ENCODE data around the gene GNB1L.
A peak's percentile ranks its signal among the peaks of the same experiment; 100 is the strongest.

The GNB1L gene

DNA sequence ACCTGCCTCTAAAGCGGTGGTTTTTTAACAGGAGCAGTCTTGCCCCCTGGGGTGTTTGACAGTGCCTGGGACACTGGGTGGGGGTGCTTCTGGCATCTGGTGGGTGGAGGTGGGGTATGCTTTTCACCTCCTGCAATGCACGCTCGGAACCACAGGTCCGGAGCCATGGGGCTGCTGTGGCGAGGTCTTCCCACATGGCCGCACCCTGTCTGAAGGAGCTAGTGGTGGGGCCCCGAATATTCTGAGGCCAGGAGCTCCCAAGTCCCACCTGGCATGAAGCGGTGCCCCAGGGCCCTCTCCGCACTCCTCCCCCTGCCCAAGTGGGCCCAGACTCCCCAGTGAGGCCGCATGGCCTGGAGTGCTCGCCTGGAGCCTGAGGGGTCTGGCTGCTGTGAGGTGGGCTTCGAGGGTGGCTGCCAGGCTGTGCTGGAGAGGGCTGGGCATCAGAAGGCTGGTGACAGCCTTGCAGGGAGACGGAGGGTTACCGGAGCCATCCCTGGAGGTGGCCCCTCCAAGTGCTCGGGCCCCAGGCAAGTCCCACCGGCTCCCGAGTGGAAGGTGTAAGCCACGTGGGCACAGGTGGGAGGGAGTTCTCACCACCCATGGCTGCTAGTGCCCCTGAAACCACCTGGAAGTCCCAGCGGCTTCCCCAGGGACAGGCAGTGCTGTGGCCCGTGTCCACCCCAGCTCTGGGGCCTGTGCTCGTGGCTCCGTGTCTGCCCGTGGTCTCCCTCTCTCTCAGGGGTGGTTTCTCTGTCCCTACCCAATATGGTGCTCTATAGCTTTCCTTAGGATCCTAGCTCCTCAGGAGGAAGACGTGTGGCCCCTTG is 79.0 kb downstream of the GNB1L start:
- DNase-seq (ENCODE audit: low spot score), result no peak

DNA sequence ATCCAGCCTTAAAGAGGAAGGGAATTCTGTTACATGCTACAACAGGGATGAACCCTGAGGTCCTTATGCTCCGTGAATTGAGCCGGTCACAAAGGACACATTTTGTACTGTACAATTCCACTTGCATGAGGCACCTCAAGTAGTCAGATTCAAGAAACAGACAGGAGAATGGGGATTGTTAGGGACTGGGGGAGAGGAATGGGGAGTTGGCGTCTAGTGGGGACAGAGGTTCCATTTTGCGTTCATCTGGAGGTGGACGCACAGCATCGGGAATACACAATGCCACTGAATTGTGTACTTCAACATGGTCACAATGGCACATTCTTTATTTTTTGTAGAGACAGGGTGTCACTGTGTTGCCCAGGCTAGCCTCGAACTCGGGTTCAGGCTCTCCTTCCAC is 80.0 kb downstream of the GNB1L start:
- no peak for DNase-seq (ENCODE audit: low spot score)

DNA sequence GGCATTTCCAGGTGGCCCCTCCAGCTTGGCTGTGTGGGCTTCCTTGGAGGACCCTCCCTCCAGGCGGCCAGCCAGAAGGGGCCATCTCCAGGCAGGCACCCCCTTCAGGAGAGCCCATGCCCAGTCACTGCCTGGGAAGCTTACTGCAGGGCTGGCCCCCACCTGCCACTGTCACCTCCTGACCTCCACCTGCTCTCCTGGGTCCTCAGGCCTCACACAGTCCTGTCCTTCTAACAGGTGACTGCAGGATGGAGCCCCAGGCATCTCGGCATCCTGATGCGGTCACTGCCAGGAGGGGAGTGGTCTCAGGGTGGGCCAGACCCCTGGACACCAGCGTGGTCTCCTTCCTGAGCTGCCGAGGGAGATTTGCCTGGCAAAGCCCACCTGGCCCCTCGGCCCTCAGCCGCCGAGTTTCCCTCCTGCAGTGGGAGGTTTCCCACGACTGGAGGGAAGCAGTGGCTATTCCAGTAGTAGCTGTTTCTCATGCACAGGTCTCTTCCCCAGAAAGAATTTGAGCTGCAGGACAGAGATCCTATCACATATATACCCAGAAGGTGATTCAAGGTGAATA is 81.1 kb downstream of the GNB1L start:
- no peak for DNase-seq (ENCODE audit: low spot score)

DNA sequence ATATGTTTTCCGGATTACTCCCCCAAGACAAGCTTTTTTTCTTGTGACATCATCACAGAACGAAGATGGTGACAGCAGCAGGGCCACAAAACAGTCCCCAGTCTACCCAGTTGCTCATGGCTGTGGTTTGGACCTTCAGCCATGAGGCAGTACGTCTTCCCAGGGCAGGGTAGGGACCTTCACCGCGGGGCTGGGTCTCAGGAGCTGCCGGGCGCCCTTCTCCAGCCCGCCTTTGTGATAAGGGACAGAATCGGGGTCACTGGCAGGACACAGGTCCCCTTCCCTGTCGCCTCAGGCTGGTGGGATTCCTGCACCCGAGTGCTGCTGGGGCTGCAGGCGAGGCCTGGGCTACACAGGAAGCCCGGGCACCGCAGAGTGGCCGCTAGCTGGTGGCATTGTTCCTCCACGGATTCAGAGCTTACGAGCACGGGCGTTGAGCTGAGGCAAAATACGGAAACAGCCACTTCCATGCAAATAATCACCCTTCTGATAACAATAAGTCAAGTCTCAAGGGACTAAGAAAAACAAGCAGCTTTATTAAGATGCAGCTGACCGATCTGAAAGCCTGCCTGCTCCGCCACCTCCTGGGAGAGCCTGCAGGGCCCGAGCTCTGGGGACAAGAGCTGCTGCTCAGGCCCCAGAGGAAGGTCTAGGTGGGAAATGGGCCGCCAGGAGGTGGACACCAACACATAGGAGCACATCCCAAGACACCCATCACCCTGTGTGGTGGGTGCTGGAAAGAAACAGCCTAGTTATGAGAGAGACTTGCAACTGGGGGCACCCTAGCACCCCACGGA is 81.8 kb downstream of the GNB1L start:
- no peak for DNase-seq (ENCODE audit: low spot score)

DNA sequence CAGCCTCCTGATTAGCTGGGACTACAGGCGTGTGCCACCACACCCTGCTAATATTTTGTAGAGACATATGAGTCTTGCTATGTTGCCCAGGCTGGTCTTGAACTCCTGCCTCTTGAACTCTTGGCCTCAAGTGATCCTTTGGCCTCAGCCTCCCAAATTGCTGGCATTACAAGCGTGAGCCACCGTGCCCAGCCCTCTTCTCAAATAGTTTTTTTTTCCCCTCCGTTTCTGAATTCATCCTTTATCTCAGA is 82.3 kb downstream of the GNB1L start:
- no peak for DNase-seq (ENCODE audit: low spot score)

DNA sequence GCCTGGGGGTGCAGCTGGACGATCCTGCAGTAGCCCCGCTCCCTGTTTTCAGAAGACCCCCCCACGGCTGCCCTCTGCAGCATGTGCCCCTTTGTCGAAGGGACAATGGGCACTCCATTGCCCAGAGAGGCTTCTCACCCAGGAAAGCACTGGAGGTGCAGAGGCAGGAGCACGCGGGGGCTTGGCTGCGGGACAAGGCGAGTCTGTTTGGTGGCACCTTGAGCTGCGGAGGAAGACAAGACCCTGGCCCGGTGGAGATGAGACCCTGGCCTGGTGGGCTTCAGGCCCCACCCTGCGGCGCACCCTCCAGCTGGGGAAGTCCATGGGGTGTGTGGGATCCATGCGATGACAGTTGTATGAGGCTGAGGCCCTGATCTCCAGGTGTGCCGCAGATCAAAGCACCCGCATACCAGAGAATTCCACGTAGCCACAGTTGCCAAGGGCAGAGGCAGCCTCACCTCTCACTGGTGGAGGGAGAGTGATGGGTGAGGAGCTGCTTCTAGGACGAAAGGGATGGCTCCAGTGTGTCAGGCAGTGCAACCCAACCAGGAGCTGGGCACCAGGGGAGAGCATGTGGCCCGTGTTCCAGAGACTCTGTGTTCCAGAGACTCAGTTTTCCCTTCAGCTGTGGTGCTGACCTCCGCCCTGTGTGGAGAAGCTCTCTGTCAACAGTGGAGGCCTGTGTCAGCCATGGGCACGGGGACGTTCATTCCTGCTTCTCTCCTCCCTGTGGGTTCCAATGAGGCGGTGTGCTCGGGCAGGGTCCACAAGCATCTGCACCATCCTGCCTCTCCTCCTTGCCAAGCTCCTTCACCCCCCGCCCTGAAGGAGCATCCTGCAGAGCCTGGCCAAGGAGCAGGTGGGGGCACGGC is 84.1 kb downstream of the GNB1L start:
- no peak for DNase-seq (ENCODE audit: low spot score)

DNA sequence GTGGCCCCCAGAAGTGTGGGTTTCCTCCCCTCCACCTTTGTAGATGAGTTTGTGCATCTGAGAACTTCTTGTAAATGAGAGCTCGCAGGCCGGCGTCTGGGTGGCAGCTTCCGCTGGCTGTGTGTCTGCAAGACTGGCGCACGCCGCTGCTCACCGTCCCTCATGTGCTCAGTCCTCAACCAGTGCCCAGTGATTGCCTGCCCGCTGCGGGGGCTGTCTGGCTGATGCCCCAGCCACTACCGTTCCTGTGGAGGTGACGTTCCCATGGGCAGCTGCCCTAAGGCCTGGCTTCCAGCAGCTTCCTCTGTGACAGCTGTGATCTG is 85.3 kb downstream of the GNB1L start:
- DNase-seq (ENCODE audit: low spot score), result no peak

DNA sequence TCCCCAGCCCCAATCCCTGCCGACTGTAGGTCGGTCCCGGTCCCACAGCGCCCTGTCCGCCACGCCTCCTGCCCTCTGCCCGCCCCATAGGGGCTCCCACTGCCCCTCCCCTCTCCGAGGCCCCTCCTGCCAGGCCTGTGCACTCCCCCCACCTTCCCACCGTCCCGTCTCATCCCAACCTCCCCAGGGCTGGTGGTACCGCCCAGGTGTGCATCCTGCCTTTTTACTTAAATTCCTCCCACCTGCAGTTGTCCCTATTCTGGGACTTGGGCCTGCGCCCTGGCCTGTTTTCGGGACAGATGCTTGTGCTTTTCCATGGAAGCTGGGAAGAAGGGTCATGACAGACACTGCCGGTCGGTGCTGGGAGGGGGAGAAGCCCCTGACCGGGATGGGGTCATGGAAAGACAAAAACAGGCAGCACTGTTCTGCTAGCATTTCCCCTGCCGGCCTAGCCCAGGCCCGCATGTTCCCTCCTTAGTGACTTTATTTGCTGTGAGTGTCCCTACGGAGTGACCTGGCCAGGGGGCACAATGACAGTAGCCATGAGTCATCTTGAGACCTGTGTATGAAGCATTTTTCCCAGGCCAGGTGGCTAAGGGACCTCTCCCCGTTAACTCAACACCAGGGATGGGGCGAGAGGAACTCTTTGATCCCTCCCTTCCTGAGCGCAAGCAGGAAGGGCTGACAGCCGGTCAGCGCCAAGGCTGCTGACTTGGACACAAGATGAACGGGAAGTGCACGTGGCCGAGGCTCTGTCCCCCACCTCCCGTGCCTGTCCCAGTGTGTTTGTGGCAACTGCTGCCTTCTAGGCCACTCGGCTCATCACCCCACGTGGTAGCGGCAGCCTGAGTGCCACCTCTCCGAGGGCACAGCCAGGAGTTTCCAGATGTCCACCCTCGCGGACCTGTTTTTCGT is 87.0 kb downstream of the GNB1L start:
- DNase-seq (ENCODE audit: low spot score), result no peak

DNA sequence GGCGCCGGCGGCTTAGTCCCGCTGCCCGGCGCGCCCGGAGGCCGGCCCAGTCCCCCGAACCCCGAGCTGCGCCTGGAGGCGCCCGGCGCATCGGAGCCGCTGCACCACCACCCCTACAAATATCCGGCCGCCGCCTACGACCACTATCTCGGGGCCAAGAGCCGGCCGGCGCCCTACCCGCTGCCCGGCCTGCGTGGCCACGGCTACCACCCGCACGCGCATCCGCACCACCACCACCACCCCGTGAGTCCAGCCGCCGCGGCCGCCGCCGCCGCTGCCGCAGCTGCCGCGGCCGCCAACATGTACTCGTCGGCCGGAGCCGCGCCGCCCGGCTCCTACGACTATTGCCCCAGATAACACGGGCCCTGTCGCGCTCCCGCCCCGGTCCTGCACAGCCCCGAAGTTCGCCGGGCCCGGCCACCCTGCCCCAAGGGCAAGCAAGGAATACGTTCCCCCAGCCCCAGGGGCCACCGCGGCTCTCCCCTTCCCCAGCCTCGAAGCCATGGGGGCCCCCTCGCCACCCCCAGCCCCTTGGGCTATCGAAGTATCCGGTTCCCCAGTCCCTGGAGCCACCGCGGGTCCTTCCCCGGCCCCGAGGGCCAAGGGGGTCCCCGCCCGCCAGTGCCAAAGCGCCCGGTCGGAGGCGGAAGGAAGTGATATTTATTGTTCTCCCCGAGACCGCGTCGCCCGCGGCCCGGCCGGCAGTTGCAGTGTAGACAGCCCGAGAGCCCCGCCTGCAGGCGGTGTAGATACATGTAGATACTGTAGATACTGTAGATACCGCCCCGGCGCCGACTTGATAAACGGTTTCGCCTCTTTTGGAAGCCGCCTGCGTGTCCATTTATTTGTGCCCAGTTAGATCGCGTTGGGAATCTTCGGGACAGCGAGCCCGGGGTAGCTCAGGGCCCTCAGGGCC is 87.9 kb downstream of the GNB1L start:
- peak; percentile 57 for DNase-seq (ENCODE audit: low spot score)

DNA sequence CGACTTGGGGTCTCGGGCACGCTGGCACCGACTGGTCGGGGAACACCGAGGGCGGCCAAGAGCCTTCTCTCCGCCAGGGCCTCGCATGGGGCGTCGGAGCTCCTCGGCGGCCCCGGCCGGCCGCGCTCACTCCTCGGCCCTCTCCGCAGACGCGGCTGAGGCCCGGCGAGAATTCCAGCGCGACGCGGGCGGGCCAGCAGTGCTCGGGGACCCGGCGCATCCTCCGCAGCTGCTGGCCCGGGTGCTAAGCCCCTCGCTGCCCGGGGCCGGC is 88.5 kb downstream of the GNB1L start:
- DNase-seq (ENCODE audit: low spot score), result no peak

DNA sequence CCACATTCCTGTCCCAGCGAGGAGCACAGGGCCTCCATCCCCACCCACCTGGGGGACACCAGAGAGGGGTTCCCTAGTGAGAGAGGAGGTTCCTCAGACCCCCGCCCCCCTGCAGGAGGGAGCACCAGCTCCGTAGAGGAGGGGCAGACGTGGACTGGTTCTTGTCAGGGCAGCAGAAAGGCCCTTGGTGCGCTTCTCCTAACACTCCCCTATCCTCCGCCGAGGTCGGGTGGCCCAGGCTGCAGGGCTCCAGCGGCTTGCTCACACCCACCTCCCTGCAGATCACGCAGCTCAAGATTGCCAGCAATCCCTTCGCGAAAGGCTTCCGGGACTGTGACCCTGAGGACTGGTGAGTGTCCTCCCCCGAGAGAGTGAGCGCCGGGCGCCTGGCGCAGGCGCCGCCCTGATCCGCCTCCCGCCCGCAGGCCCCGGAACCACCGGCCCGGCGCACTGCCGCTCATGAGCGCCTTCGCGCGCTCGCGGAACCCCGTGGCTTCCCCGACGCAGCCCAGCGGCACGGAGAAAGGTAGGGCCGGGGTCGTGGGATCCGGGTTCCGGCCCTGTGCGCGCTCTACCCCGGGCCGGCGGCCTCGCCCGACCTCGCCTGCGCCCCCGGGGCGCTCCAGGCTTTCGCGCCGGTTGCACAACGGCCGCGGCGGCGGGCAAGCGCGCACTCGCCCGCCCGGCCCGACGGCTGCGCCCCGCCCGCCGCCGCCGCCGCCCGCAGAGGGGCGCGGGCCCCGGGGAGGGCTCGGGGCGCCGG is 89.0 kb downstream of the GNB1L start:
- peak; percentile 50 for DNase-seq (ENCODE audit: low spot score)

DNA sequence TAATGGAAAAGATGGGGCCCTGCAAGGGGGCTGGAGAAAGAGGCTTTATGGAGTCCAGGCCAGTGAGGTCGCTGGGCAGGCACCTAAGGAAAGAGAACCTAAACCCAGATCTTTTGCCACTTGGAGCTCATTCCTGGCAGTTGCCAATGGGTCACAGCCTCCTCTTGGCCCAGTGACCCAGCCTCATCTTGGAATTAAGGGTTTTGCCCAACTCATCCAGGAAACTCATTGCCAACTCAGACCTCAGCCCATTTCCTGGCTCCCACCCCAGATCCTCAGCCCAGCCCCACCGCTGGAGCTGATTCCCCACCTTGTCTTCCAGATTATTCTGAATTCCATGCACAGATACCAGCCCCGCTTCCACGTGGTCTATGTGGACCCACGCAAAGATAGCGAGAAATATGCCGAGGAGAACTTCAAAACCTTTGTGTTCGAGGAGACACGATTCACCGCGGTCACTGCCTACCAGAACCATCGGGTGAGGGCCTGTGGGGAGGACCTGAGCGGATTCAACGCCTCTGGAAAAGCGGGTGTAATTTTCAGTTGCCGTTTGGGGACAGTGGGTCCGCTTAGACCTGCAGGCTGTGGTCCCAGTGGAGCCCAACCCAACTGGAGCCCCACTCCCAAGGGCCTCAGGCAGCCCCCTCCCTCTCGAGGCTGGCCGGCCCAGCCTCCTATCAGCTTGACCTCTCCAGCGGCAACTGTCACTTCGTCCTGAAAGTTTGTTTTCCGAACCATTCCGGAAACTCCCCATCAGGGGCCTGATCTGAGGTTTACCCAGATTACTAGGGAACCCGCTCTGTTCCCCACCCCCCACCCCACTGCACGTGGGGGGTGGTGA is 89.8 kb downstream of the GNB1L start:
- no peak for DNase-seq (ENCODE audit: low spot score)

DNA sequence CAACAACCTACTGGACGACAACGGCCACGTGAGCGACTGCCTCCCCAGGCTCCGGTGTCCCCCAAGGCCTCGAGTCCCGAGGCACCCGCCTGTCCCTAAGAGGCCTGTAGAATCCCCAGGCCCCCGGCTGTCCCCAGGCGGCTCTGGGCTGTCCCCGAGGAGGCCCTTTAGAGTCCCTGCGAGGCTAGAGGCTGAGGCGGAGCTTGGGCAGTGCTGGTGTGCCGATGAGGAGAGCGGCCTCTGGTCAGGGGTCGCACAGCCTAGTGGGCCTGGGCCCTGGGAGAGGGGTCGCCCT is 90.4 kb downstream of the GNB1L start:
- DNase-seq (ENCODE audit: low spot score), result no peak

DNA sequence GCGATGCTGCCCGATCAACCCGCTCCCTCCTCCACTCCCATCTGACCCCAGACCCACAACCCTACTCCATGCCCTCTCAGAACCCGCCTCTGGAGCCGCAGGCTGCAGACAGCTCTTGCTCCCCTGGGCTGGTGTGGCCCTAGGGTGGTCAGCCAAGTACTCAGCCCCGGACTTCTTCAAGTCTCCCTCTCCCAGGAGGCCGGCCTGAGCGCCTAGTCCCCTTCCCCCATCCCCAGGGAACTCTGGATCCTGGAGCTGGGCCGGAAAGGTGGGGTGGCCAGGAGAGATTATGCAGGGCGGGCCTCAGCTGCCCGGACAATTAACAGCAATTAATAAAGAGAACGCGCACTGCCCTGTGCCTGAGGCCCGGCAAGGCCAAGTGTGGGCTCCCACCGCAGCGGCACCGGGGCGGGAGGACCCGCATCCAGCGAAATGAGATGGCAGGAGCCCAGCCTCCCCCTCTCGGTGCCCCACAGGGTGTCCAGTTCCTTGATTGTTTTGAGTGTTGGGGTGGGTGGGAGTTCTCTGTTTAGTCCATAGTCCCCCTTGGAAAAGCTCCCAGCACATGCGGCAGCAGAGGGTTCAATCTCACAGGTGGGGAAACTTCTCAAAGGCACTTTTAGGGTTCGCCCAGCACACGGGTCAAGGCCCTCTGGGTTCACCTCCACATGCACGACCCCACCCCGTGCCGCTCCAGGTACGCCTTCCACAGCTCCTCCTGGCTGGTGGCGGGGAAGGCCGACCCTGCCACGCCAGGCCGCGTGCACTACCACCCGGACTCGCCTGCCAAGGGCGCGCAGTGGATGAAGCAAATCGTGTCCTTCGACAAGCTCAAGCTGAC is 91.0 kb downstream of the GNB1L start:
- no peak for DNase-seq (ENCODE audit: low spot score)

DNA sequence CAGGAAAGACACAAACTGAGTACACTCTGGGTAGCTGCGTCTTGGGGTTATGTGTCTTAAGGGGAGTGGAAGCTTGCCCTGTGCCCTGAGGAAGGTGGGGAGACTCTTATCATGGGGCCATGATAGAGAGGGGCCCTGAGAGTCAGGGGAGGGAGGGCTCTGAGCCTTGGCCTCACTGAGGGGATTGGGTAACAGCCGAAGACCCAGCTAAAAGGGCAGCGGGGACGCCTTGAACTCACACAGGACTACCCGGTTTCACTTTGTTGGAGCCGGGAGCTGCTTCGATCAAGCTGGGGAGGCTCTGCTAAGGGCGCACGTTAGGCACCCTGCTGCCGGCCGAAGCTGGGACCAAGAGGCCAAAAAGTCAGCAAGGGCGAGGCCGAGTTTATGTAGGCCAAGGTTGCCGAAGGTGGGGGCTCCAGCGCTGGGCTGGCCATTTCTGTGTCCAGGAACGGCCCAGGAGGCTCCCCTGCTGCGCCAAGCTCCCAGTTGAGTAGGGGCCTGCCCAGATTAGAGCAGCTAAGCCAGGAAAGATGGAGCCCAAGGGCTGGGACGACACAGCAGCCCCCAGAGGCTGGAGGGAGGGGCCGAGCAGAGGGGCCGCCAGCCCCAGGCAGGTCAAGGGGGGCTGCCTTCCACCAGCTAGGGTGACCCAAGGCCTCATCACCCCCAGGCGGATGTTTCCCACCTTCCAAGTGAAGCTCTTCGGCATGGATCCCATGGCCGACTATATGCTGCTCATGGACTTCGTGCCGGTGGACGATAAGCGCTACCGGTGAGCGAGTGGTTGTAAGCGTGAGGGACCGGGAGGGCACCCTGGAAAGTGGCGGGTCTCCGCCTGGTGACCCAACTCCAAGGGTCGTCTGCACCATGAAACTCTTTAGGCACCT is 91.9 kb downstream of the GNB1L start:
- no peak for DNase-seq (ENCODE audit: low spot score)

DNA sequence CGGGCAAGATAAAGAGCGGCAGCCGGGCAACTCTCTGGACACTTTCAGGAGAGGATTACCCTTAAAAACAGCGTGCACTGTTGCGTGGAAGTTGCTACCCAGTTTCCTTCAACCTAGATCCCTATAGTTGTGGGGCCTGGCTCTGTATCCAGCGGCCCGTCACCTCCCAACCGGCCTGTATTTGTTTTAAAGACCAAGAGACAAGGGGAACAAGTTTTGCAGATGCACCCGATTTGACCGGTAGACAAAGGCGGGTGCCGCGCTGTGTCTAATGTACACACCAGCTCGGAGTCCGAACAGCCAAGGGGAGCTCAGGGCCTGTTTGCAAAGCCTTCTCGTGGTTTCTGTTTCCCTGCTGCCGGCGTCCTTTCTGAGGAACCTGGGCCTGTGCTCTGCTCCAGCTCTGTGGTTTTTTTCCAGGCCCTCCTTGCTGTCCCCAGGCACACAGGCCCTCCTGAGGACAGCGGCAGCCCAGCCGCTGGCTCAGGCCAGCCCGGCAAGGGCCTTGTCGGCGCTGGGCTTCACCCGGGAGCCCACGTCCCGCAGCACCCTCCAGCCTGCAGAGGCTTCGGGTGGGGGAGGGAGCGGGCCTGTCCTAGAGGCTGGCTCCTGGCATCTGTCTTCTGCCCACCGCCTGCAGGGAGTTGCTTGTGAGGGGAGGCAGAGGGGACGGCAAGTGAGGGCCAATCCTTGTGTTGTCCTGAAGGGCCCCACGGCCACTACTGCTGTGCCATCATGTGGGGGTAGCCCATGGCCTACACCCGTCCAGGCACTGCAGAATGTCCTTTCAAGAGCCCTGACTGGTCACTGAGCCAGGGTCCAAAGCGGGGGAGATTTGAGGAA is 92.7 kb downstream of the GNB1L start:
- no peak for DNase-seq (ENCODE audit: low spot score)

Measured in AG08396 (cell line).